ENCODE data around the gene PLA2G3. TPM values are rescaled to one million over a fixed set of nuclear protein-coding genes. Genes with fewer than 3 reads are reported as not detected.
"Not testable (repeated sequence)": the region's sequence is repeated elsewhere in the genome, so short reads cannot be mapped to it uniquely, and the experiment has no call there.

PLA2G3 gene
- total RNA-seq, 1 experiment from 2014 or later, result not detected

DNA sequence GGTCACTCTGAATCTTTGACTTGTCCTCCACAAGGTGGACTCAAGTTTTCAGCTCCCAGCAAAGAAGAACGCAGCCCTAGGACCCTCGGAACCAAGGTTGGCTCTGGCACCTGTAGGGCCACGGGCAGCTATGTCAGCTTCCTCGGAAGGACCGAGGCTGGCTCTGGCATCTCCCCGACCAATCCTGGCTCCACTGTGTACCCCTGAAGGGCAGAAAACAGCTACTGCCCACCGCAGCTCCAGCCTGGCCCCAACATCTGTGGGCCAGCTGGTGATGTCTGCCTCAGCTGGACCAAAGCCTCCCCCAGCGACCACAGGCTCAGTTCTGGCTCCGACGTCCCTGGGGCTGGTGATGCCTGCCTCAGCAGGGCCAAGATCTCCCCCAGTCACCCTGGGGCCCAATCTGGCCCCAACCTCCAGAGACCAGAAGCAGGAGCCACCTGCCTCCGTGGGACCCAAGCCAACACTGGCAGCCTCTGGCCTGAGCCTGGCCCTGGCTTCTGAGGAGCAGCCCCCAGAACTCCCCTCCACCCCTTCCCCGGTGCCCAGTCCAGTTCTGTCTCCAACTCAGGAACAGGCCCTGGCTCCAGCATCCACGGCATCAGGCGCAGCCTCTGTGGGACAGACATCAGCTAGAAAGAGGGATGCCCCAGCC is 15.4 kb downstream of the PLA2G3 start:
- DNase-seq (ENCODE audit: low spot score), result no peak

DNA sequence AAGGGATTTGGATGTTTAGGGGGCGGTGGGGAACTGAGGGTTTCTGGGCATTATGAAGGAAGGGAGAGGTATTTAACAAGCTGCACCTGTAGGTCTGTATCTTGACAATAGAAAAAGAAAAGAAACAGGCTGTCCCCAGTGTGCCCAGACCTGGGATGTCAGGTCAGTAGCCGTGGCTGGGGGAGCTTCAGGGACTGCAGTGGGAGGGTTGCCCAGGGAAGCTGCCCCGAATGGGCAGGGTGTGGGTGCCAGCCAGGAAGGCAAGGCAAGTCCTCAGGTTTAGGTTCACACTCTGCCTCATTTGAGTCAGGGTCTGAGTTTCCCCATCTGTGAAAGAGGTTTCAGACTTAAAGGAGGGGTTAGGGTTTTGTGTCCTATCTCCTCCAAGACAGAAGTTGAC is 16.0 kb downstream of the PLA2G3 start:
- DNase-seq (ENCODE audit: low spot score), result no peak

DNA sequence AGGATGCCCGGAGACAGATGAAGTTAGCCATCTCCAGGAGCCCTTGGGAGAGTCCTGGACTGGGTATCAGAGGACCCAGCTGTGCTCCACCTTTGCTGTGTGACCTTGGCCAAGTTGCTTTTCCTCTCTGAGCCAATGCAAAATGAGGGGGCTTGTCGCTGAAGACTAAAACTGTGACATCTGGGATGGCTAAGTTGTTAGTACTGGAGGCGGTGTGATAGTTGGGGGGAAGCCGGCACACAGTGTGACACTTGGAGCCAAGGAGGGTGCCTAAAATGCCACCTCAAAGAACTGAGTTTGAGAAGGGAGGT is 17.1 kb downstream of the PLA2G3 start:
- no peak for DNase-seq (ENCODE audit: low spot score)

DNA sequence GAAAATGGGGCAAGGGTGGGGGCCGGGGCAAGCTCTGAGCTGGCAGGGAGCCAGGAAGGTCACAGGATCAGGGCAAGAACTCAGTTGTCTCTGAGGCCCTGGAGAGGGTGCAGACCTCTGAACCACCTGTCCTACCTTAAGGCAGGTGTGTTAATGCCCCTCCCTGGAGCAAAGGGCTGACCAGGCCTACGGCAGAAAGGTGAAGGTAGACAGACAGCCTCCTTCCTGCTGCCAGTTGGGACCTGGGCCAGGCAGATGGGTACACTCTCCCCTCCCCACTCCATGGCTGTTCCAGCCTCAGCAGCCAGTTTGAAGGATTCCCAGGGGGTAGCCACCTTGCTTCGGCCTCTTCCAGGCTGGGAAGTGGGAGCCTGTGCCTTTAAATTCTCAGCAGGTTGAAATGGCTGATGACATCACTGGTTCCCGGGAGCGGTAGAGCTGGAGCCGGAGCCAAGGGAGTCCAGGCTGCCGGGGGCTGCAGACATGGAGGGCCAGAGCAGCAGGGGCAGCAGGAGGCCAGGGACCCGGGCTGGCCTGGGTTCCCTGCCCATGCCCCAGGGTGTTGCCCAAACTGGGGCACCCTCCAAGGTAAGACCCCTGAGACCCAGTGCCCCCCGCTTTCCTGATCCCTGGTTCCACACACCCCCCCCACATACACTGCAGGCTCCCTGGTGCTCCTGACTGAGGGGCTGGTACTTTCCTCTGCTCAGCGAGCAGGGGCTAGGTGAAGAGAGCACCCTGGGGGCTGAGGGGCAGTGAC is 17.6 kb downstream of the PLA2G3 start, which contains the start of gene INPP5J:
TSS of gene INPP5J (plus strand) at position 435 of the 760 bp plus-strand sequence. CDS start at position 484, 49 bp downstream.
- DNase-seq (ENCODE audit: low spot score), result peak; percentile 21

DNA sequence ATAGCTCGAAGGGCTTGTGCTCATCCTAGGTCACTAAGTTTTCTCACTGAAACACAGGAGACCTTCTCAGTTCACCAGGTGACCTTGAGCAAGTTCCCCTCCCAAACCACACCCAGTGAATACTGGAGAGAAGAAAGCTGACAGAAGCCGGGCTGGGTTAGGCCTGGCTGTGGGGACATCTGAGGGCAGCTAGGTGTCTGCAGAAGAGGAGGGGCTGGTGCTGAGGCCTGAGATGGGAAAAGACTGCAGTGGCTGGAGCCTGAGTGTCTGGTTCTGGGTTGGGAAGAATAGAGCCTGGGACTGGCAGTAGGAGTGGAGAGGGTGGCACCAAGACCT is 18.1 kb downstream of the PLA2G3 start:
- DNase-seq (ENCODE audit: low spot score), result no peak

DNA sequence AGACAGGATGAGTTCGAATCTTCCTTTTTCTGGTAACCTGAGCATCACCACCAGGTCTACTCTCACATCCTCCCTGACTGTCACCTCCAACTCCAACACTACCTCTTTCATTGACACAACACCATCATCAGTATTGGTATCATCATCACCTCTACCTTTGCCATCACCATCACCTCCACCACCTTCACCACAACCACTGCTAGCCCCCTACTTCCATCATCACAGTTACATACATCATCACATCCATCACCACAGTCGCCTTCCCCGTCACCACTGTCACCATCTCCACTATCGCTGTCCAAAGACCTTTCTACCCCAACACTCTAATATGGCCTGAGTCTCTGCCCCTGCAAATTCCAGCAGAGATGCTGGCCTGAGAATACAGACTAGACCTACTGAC is 18.9 kb downstream of the PLA2G3 start:
- no peak for DNase-seq (ENCODE audit: low spot score)

DNA sequence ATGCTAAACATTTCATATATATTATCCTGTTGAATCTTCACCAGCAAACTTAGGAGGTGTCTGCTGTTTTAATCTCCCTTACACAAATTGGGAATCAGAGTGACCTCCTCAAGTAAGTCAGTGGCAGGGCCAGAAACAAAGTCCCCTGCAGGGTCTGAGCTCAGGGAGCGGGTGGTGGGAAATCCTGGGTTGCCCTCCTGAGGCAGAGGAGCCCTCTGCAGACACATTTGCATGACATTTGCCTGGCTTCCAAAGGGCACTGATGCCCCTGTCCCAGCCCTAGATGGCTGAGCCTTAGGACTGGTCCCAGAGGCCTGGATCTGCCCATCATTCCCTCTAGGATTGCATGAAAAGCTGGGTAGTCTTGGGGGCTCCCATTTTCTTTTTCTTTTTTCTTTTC is 19.7 kb downstream of the PLA2G3 start:
- no peak for DNase-seq (ENCODE audit: low spot score)

DNA sequence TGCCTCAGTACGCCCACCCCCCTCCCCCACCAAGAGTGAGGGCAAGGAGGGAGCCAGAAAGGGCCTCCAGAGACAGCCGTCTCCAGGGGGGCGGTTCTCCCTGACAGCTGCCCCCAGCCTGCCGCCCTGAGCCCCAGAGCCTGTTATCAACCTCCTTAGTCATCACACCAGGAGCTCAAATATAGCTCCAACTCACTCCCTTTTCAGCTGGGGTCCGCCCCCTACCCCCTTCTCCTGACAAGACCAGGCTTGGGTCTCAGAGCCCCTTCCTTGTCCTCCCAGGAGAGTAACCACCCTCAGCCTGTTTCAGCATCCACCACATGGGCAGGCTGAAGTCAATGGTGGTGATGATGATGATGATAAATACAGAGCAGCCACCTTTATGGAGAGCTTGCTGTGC is 20.1 kb downstream of the PLA2G3 start:
- DNase-seq (ENCODE audit: low spot score), result no peak

DNA sequence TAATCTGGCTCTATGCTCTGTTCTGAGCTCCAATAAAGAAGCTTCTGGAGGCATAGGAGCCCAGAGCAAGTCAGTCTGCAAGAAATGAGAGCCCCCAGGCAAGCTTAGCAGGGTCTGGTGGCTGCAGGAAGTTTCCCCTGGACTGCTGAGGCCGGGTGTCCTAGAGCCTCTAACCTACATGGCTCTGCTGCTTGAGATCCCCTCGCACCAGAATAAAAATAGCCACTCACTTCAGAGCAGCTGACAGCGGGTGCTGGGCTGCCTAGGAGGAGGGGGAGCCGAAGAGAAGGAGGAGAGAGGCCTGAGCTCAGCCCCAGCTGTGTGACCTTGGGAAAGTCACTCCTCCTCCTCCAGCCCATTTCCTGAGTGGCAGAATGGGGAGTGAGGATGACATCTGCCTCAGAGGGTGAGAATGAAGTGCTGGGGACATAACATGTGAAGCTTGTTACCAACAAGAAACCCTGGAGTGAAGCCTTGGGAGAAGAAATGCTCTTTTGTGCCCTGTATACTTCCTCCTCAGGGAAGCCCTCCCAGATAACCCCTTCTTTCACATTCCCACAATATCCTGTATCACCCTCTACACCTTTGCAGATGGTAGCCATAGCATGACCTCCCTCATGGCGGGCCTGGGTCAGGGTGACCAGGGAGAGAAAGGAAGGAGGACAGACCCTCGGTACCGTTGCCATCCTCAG is 21.1 kb downstream of the PLA2G3 start:
- no peak for DNase-seq (ENCODE audit: low spot score)

DNA sequence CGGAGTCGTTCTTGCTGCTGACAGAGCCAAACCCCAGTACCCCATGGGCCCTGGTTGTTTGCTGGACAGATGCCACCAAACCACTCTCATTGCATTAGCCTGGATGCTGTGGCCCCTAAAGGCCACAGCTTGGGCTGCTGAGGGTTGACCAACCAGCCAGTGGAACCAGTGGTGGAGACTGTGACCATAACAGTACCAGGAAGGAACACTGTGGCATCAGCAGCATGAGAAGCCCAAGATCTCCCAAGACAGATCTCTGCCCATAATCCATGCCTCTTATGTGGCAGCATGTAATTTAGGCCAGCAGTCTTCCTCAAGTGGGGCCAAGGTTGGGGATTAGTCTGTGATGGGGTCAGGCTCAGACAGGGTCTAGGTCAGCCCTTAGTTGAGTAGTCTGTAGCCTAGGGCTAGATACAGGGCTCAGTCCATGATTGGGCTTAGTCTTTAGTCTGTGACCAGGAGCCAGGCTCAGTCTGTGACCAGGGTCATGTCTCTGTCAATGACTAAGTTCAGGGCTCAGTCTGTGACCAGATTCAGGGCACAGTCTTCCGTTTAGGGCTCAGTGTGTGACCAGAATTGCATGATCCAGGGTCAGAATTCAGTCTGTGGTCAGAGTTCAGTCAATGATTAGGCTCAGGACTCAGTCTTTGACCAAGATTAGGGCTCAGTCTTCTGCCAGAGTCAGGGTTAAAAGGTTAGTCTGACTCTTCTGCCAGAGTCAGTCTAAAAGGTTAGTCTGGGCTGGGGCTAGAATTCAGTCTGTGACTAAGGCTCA is 22.1 kb downstream of the PLA2G3 start:
- DNase-seq (ENCODE audit: low spot score), result no peak

DNA sequence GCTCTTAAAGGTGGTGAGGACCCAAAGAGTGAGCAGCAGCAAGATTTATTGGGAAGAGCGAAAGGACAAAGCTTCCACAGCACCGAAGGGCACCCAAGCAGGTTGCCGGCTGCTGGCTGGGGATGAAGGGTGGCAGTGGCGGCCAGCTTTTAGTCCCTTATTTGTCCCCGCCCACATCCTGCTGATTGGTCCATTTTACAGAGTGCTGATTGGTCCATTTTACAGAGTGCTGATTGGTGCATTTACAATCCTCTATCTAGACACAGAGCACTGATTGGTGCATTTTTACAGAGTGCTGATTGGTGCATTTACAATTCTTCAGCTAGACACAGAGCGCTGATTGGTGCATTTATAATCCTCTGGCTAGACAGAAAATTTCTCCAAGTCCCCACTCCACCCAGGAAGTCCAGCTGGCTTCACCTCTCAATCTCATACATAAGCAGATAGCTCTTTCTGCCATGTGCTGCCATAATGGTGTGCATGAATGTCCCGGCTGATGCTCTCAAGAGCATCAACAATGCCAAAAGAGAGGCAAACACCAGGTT is 27.7 kb downstream of the PLA2G3 start:
- not testable (repeated sequence) for DNase-seq (ENCODE audit: low spot score)

DNA sequence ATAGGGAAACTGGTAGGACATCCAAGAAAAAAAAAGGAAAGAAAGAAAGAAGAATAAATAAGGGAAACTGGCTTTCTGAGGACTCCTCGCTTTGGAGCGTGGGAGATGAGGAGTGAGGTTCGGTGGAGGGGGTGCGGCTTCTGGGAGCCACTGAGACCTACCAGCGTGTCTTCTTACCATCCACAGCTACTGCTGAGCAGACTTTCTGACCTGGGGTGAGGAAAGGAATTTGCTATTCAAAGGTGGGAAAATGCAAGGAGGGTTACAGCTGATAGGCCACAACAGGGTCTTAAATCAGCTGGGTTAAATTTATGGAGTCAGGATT is 32.5 kb downstream of the PLA2G3 start:
- no peak for DNase-seq (ENCODE audit: low spot score)

DNA sequence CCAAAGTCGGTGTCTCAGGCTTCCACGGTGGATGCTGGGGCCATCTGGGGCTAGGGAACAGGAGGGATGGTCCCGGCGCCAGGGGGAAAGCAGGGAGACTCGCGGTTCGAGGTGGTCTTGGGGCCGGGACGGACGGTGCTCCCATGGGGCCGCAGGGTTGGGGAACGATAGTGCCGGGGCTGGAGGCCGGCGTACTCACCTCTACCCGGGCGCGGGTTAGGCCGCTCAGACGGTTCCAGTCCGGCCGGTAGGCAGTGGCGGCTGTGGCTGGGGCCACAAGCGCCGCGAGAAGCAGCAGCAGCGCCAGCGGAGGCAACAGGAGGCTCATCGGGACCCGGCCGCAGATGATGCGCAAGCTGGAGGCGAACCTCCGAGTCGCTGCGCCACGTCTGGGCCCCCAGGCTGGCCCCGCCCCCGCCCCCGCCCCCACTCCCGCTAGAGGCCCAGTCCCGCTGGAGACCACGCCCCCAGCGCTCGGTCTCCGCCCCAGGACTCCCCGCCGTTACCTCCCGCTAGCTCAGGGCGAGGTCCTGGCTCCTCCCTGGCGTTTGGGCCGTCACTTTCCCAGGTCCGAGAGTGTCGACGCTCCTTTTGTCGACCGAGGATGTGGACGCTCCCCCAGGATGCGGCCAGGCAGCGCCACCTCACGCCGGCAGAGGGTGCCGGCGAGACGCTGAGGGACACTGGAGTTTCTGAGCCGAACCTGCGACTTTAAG is 33.0 kb downstream of the PLA2G3 start, which contains the start of gene SELENOM:
TSS of gene SELENOM (minus strand) at position 391 of the 716 bp plus-strand sequence. CDS start at position 328, 63 bp downstream.
- peak; percentile 69 for DNase-seq (ENCODE audit: low spot score)

DNA sequence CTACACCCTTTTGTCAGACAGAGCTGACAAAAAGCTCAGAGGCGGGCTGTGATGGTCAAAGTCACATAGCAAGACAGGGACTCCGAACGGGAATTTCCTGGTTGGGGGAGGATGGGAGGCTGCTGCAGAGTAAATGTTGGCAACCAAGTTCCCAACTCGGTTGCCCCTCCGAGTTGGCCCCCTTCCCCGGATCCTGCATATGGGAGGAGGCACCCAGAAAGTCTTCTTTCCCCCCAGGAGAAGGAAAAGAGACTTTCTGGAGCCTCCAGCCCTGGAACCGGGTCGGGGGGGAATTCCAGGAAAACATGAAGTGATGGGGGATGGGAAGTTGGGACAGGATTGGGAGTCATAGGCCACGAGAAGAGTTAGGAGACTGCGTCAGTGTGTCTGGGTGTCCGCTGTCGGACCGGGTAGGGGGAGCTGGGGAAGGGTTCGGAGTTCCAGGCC is 33.6 kb downstream of the PLA2G3 start:
- DNase-seq (ENCODE audit: low spot score), result no peak

DNA sequence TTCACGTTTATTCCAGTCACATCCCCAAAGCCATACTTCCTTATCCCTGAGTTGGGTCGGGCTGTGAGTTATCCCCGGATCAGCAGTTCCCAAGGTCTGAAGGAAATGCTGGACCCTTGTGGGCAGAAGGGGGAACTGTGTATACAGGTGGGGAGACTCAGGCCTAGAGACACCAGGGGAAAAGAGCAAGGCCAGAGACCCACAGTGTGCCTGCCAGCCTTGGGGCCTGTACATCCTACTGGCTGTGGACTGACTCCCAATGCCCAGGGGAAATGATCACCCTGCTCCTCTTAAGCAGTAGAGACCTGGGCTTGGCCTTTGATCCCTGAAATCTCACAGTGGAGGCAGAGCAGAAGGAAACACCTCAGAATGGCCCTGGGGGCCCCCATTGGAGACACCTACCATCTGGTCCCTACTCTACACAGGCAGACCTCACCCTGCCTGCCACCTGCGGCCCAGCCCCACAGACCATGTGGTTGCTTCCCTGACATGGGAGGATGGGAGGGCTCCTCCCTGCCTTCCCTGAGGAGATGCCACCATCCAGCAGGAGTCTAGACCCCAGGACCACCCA is 34.2 kb downstream of the PLA2G3 start:
- no peak for DNase-seq (ENCODE audit: low spot score)

DNA sequence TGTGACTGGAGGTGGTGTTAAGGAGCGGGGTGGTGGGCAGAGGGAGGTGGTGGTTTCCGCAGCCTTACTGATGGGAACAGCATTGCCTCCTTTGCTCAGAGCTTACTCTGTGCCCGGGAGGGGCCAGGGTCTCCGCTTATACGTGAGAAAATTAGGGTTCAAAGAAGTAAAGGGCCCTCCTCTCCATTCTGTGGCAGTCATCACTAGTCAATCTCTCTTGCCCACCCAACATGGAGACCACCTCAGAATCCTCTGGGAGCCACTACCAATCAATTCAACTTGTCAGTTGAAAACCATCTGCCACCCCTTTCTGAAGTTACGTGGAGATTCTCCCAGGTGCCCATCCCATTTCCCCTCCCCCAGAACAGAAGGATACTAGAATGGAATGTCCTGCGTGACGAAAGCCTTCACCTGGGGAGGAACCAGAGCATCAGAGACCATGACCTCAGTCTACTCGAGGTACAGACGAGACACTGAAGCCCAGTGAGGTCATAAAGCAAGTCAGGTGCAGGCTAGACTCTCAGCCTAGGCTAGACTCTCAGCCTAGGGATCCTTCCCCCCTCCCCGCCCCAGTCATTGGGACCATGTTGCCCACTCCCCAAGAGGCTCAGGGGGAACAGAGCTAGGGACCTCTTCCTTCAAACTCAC is 34.9 kb downstream of the PLA2G3 start:
- DNase-seq (ENCODE audit: low spot score), result no peak

DNA sequence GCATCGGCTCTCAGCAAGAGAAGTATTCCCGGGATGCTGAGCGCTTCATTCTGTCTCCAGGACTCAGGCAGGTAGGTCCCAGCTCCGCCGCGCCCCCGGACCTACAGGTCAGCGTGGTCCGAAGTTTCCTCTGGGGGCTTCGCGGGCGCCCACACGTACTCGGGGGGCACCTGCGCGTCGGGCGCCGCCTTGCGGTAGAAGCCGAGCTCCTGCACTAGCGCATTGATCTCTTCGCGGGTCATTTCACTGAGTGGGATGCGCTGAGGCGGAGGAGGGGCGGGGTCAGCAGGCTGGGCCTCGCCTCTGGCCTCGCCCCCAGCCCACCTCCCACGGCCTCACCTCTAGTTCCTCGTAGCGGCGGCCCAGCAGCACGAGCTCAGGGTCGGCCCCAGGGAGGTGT is 35.4 kb downstream of the PLA2G3 start:
- no peak for DNase-seq (ENCODE audit: low spot score)

DNA sequence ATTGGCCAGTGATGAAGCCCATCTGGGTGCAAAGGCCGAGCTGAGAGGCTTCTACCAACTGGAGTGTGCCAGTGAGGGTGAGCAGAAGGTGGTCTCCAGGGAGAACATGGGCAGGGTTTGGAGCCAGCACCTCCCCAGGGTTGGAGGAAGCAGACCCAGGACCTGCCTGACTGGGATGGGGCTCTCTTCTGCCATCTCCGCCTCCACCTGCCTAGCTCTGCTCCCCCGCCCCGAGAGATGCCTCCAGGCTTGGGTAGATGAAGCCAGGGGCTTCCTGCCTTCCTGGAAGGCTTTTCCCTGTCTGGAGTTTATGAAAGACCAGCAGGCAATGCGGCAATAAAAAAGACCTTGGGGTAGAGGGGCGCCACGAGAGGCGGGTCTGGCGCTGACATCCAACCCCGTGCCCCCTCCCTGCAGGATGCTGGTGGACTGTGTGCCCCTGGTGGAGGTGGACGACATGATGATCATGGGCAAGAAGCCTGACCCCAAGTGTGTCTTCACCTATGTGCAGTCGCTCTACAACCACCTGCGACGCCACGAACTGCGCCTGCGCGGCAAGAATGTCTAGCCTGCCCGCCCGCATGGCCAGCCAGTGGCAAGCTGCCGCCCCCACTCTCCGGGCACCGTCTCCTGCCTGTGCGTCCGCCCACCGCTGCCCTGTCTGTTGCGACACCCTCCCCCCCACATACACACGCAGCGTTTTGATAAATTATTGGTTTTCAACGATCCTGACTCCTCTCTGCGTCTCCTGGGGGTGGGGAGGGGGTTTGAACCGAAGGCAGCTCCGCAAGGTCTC is 36.2 kb downstream of the PLA2G3 start:
- DNase-seq (ENCODE audit: low spot score), result no peak

DNA sequence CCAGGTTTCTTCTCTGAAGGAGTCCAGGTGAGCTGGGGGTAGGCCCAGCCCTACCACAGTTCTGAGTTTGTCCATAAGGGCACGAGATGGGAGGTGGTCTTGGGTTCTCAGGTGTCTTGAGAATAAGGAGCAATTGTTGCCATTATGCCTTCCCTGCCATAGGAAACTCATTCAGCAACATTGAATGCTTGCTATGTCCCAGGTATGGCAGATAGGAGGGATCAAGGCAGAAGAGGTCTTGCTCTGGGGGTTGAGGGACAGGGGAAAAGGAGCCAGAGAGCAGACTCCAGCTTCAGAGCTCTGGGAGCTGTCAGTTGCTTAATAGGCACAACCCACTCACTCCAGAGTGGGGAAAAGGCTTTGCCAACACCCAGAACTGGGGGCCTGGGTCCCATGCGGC is 37.2 kb downstream of the PLA2G3 start:
- no peak for DNase-seq (ENCODE audit: low spot score)

All from H4 (cell line).